Body of pancreas (tissue), 4 donors: Measurements from ENCODE around the gene SNRK.

Experiments
- POLR2A ChIP-seq, 3 donors: fragments of 450-650 bp; IDR thresholded peaks; one replicate each; pipeline ENCODE4 v1.6.1; 2016; ENCODE audit warnings: antibody characterized with exemption in 3 of 3, mild to moderate bottlenecking in 2 of 3
- TF ChIP-seq, protein P1 (sequence below), 7 experiments: fragments of 450-650 bp in 4 of 7; fragments of 200-600 bp in 3 of 7; sonication (generic) in 3 of 7; IDR thresholded peaks; one replicate each; pipeline ENCODE4 v1.5.1; 2016 to 2019; ENCODE audit warnings: antibody characterized with exemption in 7 of 7

GRCh38 chr3:43254125-43254524 is 32.2 kb upstream of the SNRK start:
- no peak for TF ChIP-seq POLR2A (IDR thresholded peaks at IDR 0.05)
- TF ChIP-seq, protein P1, sequence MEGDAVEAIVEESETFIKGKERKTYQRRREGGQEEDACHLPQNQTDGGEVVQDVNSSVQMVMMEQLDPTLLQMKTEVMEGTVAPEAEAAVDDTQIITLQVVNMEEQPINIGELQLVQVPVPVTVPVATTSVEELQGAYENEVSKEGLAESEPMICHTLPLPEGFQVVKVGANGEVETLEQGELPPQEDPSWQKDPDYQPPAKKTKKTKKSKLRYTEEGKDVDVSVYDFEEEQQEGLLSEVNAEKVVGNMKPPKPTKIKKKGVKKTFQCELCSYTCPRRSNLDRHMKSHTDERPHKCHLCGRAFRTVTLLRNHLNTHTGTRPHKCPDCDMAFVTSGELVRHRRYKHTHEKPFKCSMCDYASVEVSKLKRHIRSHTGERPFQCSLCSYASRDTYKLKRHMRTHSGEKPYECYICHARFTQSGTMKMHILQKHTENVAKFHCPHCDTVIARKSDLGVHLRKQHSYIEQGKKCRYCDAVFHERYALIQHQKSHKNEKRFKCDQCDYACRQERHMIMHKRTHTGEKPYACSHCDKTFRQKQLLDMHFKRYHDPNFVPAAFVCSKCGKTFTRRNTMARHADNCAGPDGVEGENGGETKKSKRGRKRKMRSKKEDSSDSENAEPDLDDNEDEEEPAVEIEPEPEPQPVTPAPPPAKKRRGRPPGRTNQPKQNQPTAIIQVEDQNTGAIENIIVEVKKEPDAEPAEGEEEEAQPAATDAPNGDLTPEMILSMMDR (IDR thresholded peaks at IDR 0.05) = no peak
